G401.6 (cell line): ENCODE data around the gene VTI1A.

Experiments
- FAIRE-seq: peaks from 2 replicates; lab custom pipeline; 2012; peaks lifted over from hg19 to GRCh38; lab: Jason Lieb, UNC

VTI1A gene

GRCh38 chr10:112785089-112785488 lies 338.1 kb downstream of the VTI1A start:
- FAIRE-seq, result no peak

- no peak for FAIRE-seq
Measured at GRCh38 chr10:112789248-112789647, 342.2 kb downstream of the VTI1A start.

- FAIRE-seq, result no peak
Measured at GRCh38 chr10:112790030-112790429, 343.0 kb downstream of the VTI1A start.

GRCh38 chr10:112790921-112791320 lies 343.9 kb downstream of the VTI1A start:
- no peak for FAIRE-seq

- FAIRE-seq, result no peak
Measured at GRCh38 chr10:112791447-112791846, 344.4 kb downstream of the VTI1A start.

- FAIRE-seq, result no peak
Measured at GRCh38 chr10:112792487-112793201, 345.6 kb downstream of the VTI1A start.

- FAIRE-seq, result no peak
Measured at GRCh38 chr10:112793202-112793921, 346.3 kb downstream of the VTI1A start.

GRCh38 chr10:112794201-112794600 lies 347.2 kb downstream of the VTI1A start:
- no peak for FAIRE-seq

GRCh38 chr10:112795067-112795466 lies 348.1 kb downstream of the VTI1A start:
- no peak for FAIRE-seq

- FAIRE-seq, result no peak
Measured at GRCh38 chr10:112797197-112797596, 350.2 kb downstream of the VTI1A start.

- no peak for FAIRE-seq
Measured at GRCh38 chr10:112797855-112798254, 350.8 kb downstream of the VTI1A start.

- no peak for FAIRE-seq
Measured at GRCh38 chr10:112799038-112799437, 352.0 kb downstream of the VTI1A start.

GRCh38 chr10:112799726-112800510 lies 352.9 kb downstream of the VTI1A start:
- FAIRE-seq, result no peak

- FAIRE-seq, result no peak
Measured at GRCh38 chr10:112801004-112801403, 354.0 kb downstream of the VTI1A start.

- FAIRE-seq, result no peak
Measured at GRCh38 chr10:112801748-112802147, 354.7 kb downstream of the VTI1A start.

GRCh38 chr10:112802411-112803022 lies 355.5 kb downstream of the VTI1A start:
- FAIRE-seq, result no peak

- FAIRE-seq, result no peak
Measured at GRCh38 chr10:112803961-112804401, 357.0 kb downstream of the VTI1A start.

- no peak for FAIRE-seq
Measured at GRCh38 chr10:112805254-112805590, 358.2 kb downstream of the VTI1A start.

- no peak for FAIRE-seq
Measured at GRCh38 chr10:112805701-112806100, 358.7 kb downstream of the VTI1A start.

- FAIRE-seq, result no peak
Measured at GRCh38 chr10:112807013-112807412, 360.0 kb downstream of the VTI1A start.

GRCh38 chr10:112809736-112810135 lies 362.7 kb downstream of the VTI1A start:
- no peak for FAIRE-seq

- FAIRE-seq, result no peak
Measured at GRCh38 chr10:112810711-112811151, 363.7 kb downstream of the VTI1A start.
